ENCODE measurements around the gene UBE2M.
A peak's percentile ranks its signal among the peaks of the same experiment; 100 is the strongest.
"Not testable (repeated sequence)": the region's sequence is repeated elsewhere in the genome, so short reads cannot be mapped to it uniquely, and the experiment has no call there.

Gene UBE2M

GRCh38 chr19:58543826-58544590, 14.4 kb downstream of the UBE2M start, which contains the start of gene TRIM28:
TSS of gene TRIM28 (plus strand) at chr19:58544064. CDS start at chr19:58544758, 694 bp downstream.
- Mint-ChIP-seq H3K4me3 (peak within 1 kb of the TSS; percentile 98), H3K4me1 (ENCODE audit: low read depth) (peaks cover 32% of the 10 kb centered on the region), H3K36me3 (ENCODE audit: low read depth) (peaks cover 43% of the 10 kb centered on the region), H3K9me3 (no peaks in the 10 kb centered on the region), H3K27ac (peak within 1 kb of the TSS; percentile 98), H3K27me3 (peaks cover 4% of the 10 kb centered on the region)
- DNase-seq = peak; percentile 100

- H3K4me1 Mint-ChIP-seq (ENCODE audit: low read depth) = peaks cover 35% of the 10 kb centered on the region
- H3K36me3 Mint-ChIP-seq (ENCODE audit: low read depth) = peaks cover 31% of the 10 kb centered on the region
- H3K9me3 Mint-ChIP-seq, H3K4me3 Mint-ChIP-seq, DNase-seq, H3K27me3 Mint-ChIP-seq: not testable (repeated sequence)
- H3K27ac Mint-ChIP-seq = peak overlapping the region; percentile 52
These were observed 15.6 kb downstream of the UBE2M start for GRCh38 chr19:58542641-58543372.

DNA sequence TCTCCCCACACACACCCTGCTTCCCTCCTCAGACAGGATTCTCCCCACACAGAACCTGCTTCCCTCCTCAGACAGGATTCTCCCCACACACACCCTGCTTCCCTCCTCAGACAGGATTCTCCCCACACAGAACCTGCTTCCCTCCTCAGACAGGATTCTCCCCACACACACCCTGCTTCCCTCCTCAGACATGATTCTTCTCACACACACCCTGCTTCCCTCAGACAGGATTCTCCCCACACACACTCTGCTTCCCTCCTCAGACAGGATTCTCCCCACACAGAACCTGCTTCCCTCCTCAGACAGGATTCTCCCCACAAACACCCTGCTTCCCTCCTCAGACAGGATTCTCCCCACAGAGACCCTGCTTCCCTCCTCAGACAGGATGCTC, 19.2 kb downstream of the UBE2M start:
- H3K36me3 Mint-ChIP-seq (ENCODE audit: low read depth); H3K27me3 Mint-ChIP-seq; DNase-seq; H3K27ac Mint-ChIP-seq; H3K4me3 Mint-ChIP-seq; H3K9me3 Mint-ChIP-seq: not testable (repeated sequence)
- peaks cover 18% of the 10 kb centered on the region for H3K4me1 Mint-ChIP-seq (ENCODE audit: low read depth)

GRCh38 chr19:58538257-58539168, 19.9 kb downstream of the UBE2M start:
- Mint-ChIP-seq H3K4me3 (peak overlapping the region; percentile 71), H3K27me3 (peaks cover 4% of the 10 kb centered on the region), H3K9me3 (no peaks in the 10 kb centered on the region), H3K27ac (peak overlapping the region; percentile 67), H3K4me1 (ENCODE audit: low read depth) (peaks cover 13% of the 10 kb centered on the region), H3K36me3 (ENCODE audit: low read depth) (no peaks in the 10 kb centered on the region)
- DNase-seq = peak; percentile 72

GRCh38 chr19:58536852-58537798, 21.3 kb downstream of the UBE2M start:
- H3K4me3 Mint-ChIP-seq = peak overlapping the region; percentile 71
- H3K4me1 Mint-ChIP-seq (ENCODE audit: low read depth) = peaks cover 9% of the 10 kb centered on the region
- H3K27me3 Mint-ChIP-seq = no peaks in the 10 kb centered on the region
- H3K36me3 Mint-ChIP-seq (ENCODE audit: low read depth) = no peaks in the 10 kb centered on the region
- H3K27ac Mint-ChIP-seq = no peak overlapping the region
- DNase-seq = no peak
- H3K9me3 Mint-ChIP-seq = no peaks in the 10 kb centered on the region

- Mint-ChIP-seq H3K27ac (no peak overlapping the region), H3K9me3 (no peaks in the 10 kb centered on the region), H3K4me3 (no peak overlapping the region), H3K27me3 (no peaks in the 10 kb centered on the region), H3K36me3 (ENCODE audit: low read depth) (no peaks in the 10 kb centered on the region), H3K4me1 (ENCODE audit: low read depth) (peaks cover 9% of the 10 kb centered on the region)
- no peak for DNase-seq
These were observed 22.6 kb downstream of the UBE2M start for GRCh38 chr19:58535857-58536256.

- H3K27ac Mint-ChIP-seq = no peak overlapping the region
- H3K4me3 Mint-ChIP-seq = no peak overlapping the region
- DNase-seq = no peak
- no peaks in the 10 kb centered on the region for H3K9me3 Mint-ChIP-seq
- H3K4me1 Mint-ChIP-seq (ENCODE audit: low read depth) = no peaks in the 10 kb centered on the region
- no peaks in the 10 kb centered on the region for H3K36me3 Mint-ChIP-seq (ENCODE audit: low read depth)
- H3K27me3 Mint-ChIP-seq = no peaks in the 10 kb centered on the region
These were observed 27.2 kb downstream of the UBE2M start for GRCh38 chr19:58531034-58531840.

DNA sequence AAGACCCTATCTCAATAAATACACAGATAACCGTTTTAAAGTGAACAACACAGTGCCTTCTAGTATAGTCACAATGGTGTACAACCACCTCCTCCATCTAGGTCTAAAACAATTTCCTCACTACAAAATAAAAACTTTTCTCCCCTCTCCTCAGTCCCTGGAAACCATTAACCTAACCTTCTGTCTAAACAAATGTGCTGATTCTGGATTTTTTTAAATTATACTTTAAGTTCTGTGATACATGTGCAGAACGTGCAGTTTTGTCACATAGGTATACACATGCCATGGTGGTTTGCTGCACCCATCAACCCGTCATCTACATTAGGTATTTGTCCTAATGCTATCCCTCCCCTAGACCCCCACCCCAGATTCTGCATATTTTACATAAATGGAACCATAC, 29.0 kb downstream of the UBE2M start:
- Mint-ChIP-seq H3K4me1 (ENCODE audit: low read depth) (no peaks in the 10 kb centered on the region), H3K4me3 (no peak overlapping the region), H3K27ac (no peak overlapping the region), H3K36me3 (ENCODE audit: low read depth) (no peaks in the 10 kb centered on the region), H3K9me3 (no peaks in the 10 kb centered on the region), H3K27me3 (no peaks in the 10 kb centered on the region)
- DNase-seq = no peak

- H3K4me1 Mint-ChIP-seq (ENCODE audit: low read depth) = peaks cover 24% of the 10 kb centered on the region
- H3K27ac Mint-ChIP-seq = no peak overlapping the region
- no peak overlapping the region for H3K4me3 Mint-ChIP-seq
- no peaks in the 10 kb centered on the region for H3K27me3 Mint-ChIP-seq
- no peak for DNase-seq
- H3K36me3 Mint-ChIP-seq (ENCODE audit: low read depth) = peaks cover 21% of the 10 kb centered on the region
- no peaks in the 10 kb centered on the region for H3K9me3 Mint-ChIP-seq
These were observed 35.7 kb downstream of the UBE2M start for GRCh38 chr19:58522709-58523108.

GRCh38 chr19:58521651-58522050, 36.8 kb downstream of the UBE2M start:
- peaks cover 31% of the 10 kb centered on the region for H3K36me3 Mint-ChIP-seq (ENCODE audit: low read depth)
- peaks cover 30% of the 10 kb centered on the region for H3K4me1 Mint-ChIP-seq (ENCODE audit: low read depth)
- H3K27ac Mint-ChIP-seq = no peak overlapping the region
- no peaks in the 10 kb centered on the region for H3K27me3 Mint-ChIP-seq
- H3K4me3 Mint-ChIP-seq = no peak overlapping the region
- no peak for DNase-seq
- H3K9me3 Mint-ChIP-seq = no peaks in the 10 kb centered on the region

GRCh38 chr19:58520257-58520599, 38.2 kb downstream of the UBE2M start:
- Mint-ChIP-seq H3K36me3 (ENCODE audit: low read depth) (peaks cover 45% of the 10 kb centered on the region), H3K4me1 (ENCODE audit: low read depth) (peaks cover 41% of the 10 kb centered on the region), H3K9me3 (no peaks in the 10 kb centered on the region), H3K27ac (peak overlapping the region; percentile 95), H3K27me3 (no peaks in the 10 kb centered on the region), H3K4me3 (peak overlapping the region; percentile 94)
- DNase-seq = no peak

GRCh38 chr19:58519355-58520256, 38.8 kb downstream of the UBE2M start, which contains the start of gene ZBTB45:
TSS of gene ZBTB45 (minus strand) at chr19:58519810. CDS start at chr19:58517673, 2,137 bp downstream.
- peaks cover 50% of the 10 kb centered on the region for H3K36me3 Mint-ChIP-seq (ENCODE audit: low read depth)
- no peaks in the 10 kb centered on the region for H3K27me3 Mint-ChIP-seq
- peak; percentile 94 for DNase-seq
- peak within 1 kb of the TSS; percentile 95 for H3K27ac Mint-ChIP-seq
- peak within 1 kb of the TSS; percentile 94 for H3K4me3 Mint-ChIP-seq
- H3K4me1 Mint-ChIP-seq (ENCODE audit: low read depth) = peaks cover 45% of the 10 kb centered on the region
- H3K9me3 Mint-ChIP-seq = no peaks in the 10 kb centered on the region
